K562 (cell line): ENCODE results near the gene CTXN1. TPM values are rescaled to one million over a fixed set of nuclear protein-coding genes. Genes with fewer than 3 reads are reported as not detected.

Experiments used
- ARHGAP35 ChIP-seq: fragments of 450-650 bp; IDR thresholded peaks from 2 replicates; pipeline ENCODE4 v1.6.1; 2018; ENCODE audit not compliant: partially characterized antibody
- CAMTA2 ChIP-seq: fragments of 250-450 bp; sonication (Bioruptor Pico); conservative IDR thresholded peaks from 2 replicates; pipeline ENCODE4 v1.5.1; 2022
- DPF2 ChIP-seq: fragments of 450-650 bp; IDR thresholded peaks from 2 replicates; pipeline ENCODE4 v1.6.1; 2016
- ETS1 ChIP-seq: conservative IDR thresholded peaks from 2 replicates; pipeline ENCODE4 v1.6.1; 2011; ENCODE audit warnings: low read depth, mild to moderate bottlenecking, low read length; ENCODE audit not compliant: control insufficient read depth
- FUS ChIP-seq: fragments of 200-400 bp; formaldehyde crosslinking; optimal IDR thresholded peaks from 2 replicates; pipeline ENCODE3; 2017; ENCODE audit warnings: low read depth, low read length
- GABPB2 ChIP-seq: fragments of 250-450 bp; sonication (Bioruptor Pico); conservative IDR thresholded peaks from 2 replicates; pipeline ENCODE4 v1.5.1; 2021; ENCODE audit warnings: mild to moderate bottlenecking
- KAT8 ChIP-seq: fragments of 450-650 bp; IDR thresholded peaks from 2 replicates; pipeline ENCODE4 v1.6.1; 2016; ENCODE audit warnings: low read depth, mild to moderate bottlenecking
- KDM4B ChIP-seq, 2 experiments: fragments of 450-650 bp in 1 of 2; sonication (generic) in 1 of 2; IDR thresholded peaks; 2 replicates each; pipeline ENCODE4 v1.6.1; 2016 to 2017; ENCODE audit warnings: borderline replicate concordance in 2 of 2, antibody characterized with exemption in 1 of 2, low read depth in 1 of 2, mild to moderate bottlenecking in 1 of 2
- SOX6 ChIP-seq: fragments of 450-650 bp; IDR thresholded peaks from 2 replicates; pipeline ENCODE4 v1.6.1; 2014; ENCODE audit warnings: mild to moderate bottlenecking
- SPI1 ChIP-seq: IDR thresholded peaks from 2 replicates; pipeline ENCODE4 v1.6.1; 2011; ENCODE audit warnings: low read depth, low read length, control low read depth, borderline replicate concordance
- TARDBP ChIP-seq: fragments of 450-650 bp; IDR thresholded peaks from 2 replicates; pipeline ENCODE4 v1.6.1; 2016
- TBP ChIP-seq: optimal IDR thresholded peaks from 2 replicates; pipeline ENCODE3; 2011; ENCODE audit warnings: low read depth, low read length, improper control_type of control experiment
- TSHZ1 ChIP-seq: fragments of 250-450 bp; sonication (Bioruptor Pico); IDR thresholded peaks from 2 replicates; pipeline ENCODE4 v1.4.0; 2020; ENCODE audit warnings: mild to moderate bottlenecking, moderate library complexity
- USF2 ChIP-seq: sonication (generic); formaldehyde crosslinking; IDR thresholded peaks from 2 replicates; pipeline ENCODE4 v1.5.0; 2020; ENCODE audit warnings: missing genetic modification reagents
- ZBTB9 ChIP-seq: fragments of 450-650 bp; formaldehyde crosslinking; IDR thresholded peaks from 2 replicates; pipeline ENCODE4 v1.4.0; 2020; ENCODE audit warnings: mild to moderate bottlenecking, moderate library complexity
- ZNF121 ChIP-seq: sonication (generic); formaldehyde crosslinking; conservative IDR thresholded peaks from 2 replicates; pipeline ENCODE4 v1.8.0; 2022; ENCODE audit warnings: missing genetic modification reagents
- ZNF143 ChIP-seq: sonication (generic); formaldehyde crosslinking; IDR thresholded peaks from 2 replicates; pipeline ENCODE4 v1.9.0; 2022; ENCODE audit warnings: mild to moderate bottlenecking, missing genetic modification reagents
- ZNF212 ChIP-seq: fragments of 450-650 bp; formaldehyde crosslinking; IDR thresholded peaks from 2 replicates; pipeline ENCODE4 v1.4.0; 2020; ENCODE audit warnings: mild to moderate bottlenecking
- ZNF263 ChIP-seq: sonication (generic); formaldehyde crosslinking; IDR thresholded peaks from 2 replicates; pipeline ENCODE4 v1.8.0; 2022; ENCODE audit warnings: mild to moderate bottlenecking, missing genetic modification reagents, borderline replicate concordance
- ZNF449 ChIP-seq: fragments of 250-450 bp; sonication (Bioruptor Pico); IDR thresholded peaks from 2 replicates; pipeline ENCODE4 v1.8.0; 2022; ENCODE audit warnings: moderate library complexity, mild to moderate bottlenecking, inconsistent platforms
- ZNF551 ChIP-seq: fragments of 250-450 bp; sonication (Bioruptor Pico); IDR thresholded peaks from 2 replicates; pipeline ENCODE4 v1.5.0; 2021; ENCODE audit warnings: mild to moderate bottlenecking, moderate library complexity
- polyA plus RNA-seq, 8 experiments: library from polyadenylated mRNA; depleted of rRNA in 4 of 8; stranded (reverse) in 5 of 8; unstranded in 3 of 8; fragments of >200 nt; fragmentation: Nextera tagmentation in 2 of 8; fragmentation: Illumina TruSeq in 1 of 8; extraction: Ambion mirVana in 2 of 8; extraction: Trizol in 1 of 8; gene quantifications; 2 replicates each; pipeline versions ENCODE4 v1.2.1 to v1.2.3, GENCODE V29; 2011 to 2014; ENCODE audit warnings: inconsistent platforms in 1 of 8, missing spikeins in 1 of 8
- total RNA-seq, 7 experiments: library from RNA; depleted of rRNA in 6 of 7; stranded (reverse); fragments of >200 nt in 6 of 7; fragmentation: Illumina TruSeq in 2 of 7; extraction: Trizol in 2 of 7; gene quantifications; 2 replicates each; pipeline versions ENCODE4 v1.2.1 to v1.2.3, GENCODE V29; 2011 to 2021; ENCODE audit warnings: low replicate concordance in 1 of 7

The CTXN1 gene
- total and polyA plus RNA-seq, 9 of the 15 experiments (the other 6 are each of a cell fraction or from before 2014, with no cell fraction given) = 0.15 to 37.4 (median 1.8) TPM; not detected in 2

GRCh38 chr19:7926021-7926726 is at the start of gene CTXN1 (continued):
- TF ChIP-seq ETS1 (0 out of 2 replicates have a peak, but pooled peaks have one; percentile 14), ZNF551 (CRISPR knock-in tag) (no peak), ZNF263 (CRISPR knock-in tag) (no peak), ZNF121 (CRISPR knock-in tag) (no peak), TARDBP (peak; percentile 39; the same call in 1 of the 2 replicates), DPF2 (0 out of 2 replicates have a peak, but pooled peaks have one; percentile 42), SPI1 (peak; percentile 61; the same call in 1 of the 2 replicates), KDM4B (IDR thresholded peaks at IDR 0.05; ENCODE audit: borderline replicate concordance in 2 of 2, low read depth in 1 of 2) (no peak), ZNF212 (CRISPR knock-in tag) (peak; percentile 38; the same call in 1 of the 2 replicates), CAMTA2 (CRISPR knock-in tag) (no peak), ZNF143 (CRISPR knock-in tag) (no peak), TBP (no peak), TSHZ1 (CRISPR knock-in tag) (no peak), ARHGAP35 (no peak), KAT8 (no peak), GABPB2 (CRISPR knock-in tag) (no peak; the same call in 1 of the 2 replicates), ZNF449 (CRISPR knock-in tag) (no peak), SOX6 (no peak), ZBTB9 (peak; percentile 73; the same call in 1 of the 2 replicates), FUS (no peak), USF2 (CRISPR knock-in tag) (no peak)
